ENCODE results near the gene DIP2C. TPM values are rescaled to one million over a fixed set of nuclear protein-coding genes. Genes with fewer than 3 reads are reported as not detected.

DIP2C gene
- polyA plus RNA-seq, 4 donors: 3.1 to 13.3 (median 4.7) TPM

DNA sequence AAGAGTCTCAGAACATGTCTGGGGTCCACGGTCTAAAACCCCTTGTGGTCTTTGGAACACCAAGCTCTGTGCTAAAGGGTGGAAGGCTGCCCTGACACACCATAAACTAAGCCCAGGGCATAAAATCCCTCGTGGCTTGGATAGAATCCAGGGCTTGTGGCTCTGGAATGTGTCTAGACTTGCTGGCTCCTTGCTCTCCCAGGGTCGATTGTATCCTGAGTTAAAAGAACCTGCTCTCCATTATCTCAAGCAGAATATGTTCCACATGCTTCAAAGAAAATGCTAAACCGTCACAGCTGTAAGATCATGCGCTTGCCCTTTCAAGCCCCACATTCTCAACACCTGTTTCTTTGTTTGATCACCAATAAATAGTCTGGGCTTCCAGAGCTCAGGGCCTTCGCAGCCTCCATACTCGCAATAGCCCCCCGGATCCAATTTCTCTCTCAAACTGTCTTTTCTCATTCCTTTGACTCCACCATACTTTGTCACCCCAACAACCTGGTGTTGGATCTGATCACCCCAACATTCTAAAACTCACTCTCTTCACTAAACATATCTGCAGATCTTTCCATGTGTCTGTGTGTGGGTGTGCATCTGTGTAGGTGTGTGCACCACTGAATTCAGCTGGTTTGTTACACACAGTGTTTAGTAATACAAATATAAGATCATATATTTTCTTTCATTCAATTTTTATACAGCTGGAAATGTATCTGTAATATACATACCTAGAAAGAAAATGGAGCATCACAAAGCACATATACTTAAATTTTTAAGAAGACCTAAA is 315.8 kb downstream of the DIP2C start:
- FAIRE-seq (no peak), DNase-seq (peak in 1 of 2 donors; percentile 76)
- Histone ChIP-seq H3K36me3 (ENCODE audit: control insufficient read depth in 3 of 3, insufficient read depth in 2 of 3, low read depth in 1 of 3, low read length in 3 of 3) (peaks cover 0 to 43% (median 0%) of the 10 kb centered on the region in 3 donors), H3K4me1 (ENCODE audit: control insufficient read depth in 3 of 3, insufficient read depth in 2 of 3, low read depth in 1 of 3, low read length in 2 of 3) (peaks cover 0 to 26% (median 0%) of the 10 kb centered on the region in 3 donors), H3K9me3 (ENCODE audit: control insufficient read depth in 2 of 2, insufficient read depth in 1 of 2, low read depth in 1 of 2, low read length in 1 of 2) (peaks cover 0 to 12% of the 10 kb centered on the region in 2 donors), H3K27ac (ENCODE audit: low read depth in 1 of 3, low read length in 2 of 3) (peak overlapping the region in 1 of 3 donors; percentile 79), H3K27me3 (ENCODE audit: control insufficient read depth in 3 of 3, insufficient read depth in 3 of 3, low read length in 3 of 3) (no peaks in the 10 kb centered on the region), H3K4me3 (ENCODE audit: low read depth in 1 of 3, low read length in 3 of 3) (no peak overlapping the region)
- WGBS, 3 donors: 37 to 65% (median 54%) methylated on average over 8 of the region's 8 CpGs

DNA sequence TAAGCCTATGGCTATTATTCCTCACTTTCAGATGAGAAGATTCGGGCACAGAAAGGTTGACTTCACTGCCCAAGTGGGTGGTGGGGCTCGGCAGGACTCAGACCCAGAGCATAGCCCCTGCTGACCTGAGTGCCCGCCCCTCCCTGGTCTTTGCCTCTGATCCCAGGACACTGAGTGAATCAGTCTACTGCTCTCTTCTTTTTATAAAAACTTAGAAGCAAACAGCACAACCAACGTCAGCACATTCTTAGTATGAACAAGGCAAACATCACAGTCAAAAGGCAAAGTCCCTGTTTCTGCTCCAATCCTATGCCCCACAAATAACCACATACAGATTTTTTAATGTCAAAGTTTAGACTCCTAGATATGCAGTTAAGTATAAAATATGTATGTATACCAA is 316.5 kb downstream of the DIP2C start:
- FAIRE-seq: no peak
- peaks cover 0 to 26% (median 0%) of the 10 kb centered on the region in 3 donors for H3K4me1 ChIP-seq (ENCODE audit: control insufficient read depth in 3 of 3, insufficient read depth in 2 of 3, low read depth in 1 of 3, low read length in 2 of 3)
- 79 to 89% (median 81%) methylated on average over 4 of the region's 4 CpGs for WGBS, 3 donors
- peak overlapping the region in 1 of 3 donors; percentile 79 for H3K27ac ChIP-seq (ENCODE audit: low read depth in 1 of 3, low read length in 2 of 3)
- H3K27me3 ChIP-seq (ENCODE audit: control insufficient read depth in 3 of 3, insufficient read depth in 3 of 3, low read length in 3 of 3): no peaks in the 10 kb centered on the region
- no peak overlapping the region for H3K4me3 ChIP-seq (ENCODE audit: low read depth in 1 of 3, low read length in 3 of 3)
- peaks cover 0 to 12% of the 10 kb centered on the region in 2 donors for H3K9me3 ChIP-seq (ENCODE audit: control insufficient read depth in 2 of 2, insufficient read depth in 1 of 2, low read depth in 1 of 2, low read length in 1 of 2)
- DNase-seq: peak in 1 of 2 donors; percentile 61
- H3K36me3 ChIP-seq (ENCODE audit: control insufficient read depth in 3 of 3, insufficient read depth in 2 of 3, low read depth in 1 of 3, low read length in 3 of 3): peaks cover 0 to 50% (median 0%) of the 10 kb centered on the region in 3 donors

DNA sequence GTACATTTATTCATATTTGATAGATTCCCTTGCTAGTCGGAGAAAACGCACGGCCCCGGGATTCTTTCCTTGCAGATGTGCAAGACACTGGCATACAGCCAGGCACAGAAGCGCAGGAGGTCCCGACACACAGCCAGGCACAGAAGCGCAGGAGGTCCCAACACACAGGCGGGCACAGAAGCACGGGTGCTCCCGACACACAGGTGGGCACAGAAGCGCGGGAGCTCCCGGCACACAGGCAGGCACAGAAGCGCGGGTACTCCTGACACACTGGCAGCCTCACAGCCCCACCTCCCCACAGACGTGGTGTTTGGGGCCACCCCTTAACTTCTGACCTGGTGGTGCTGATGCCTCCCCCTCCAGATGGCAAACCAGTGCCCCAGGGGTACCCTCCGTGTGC is 316.9 kb downstream of the DIP2C start:
- WGBS, 3 donors: 84 to 90% (median 85%) methylated on average over 17 of the region's 17 CpGs
- no peak for FAIRE-seq
- DNase-seq: no peak
- Histone ChIP-seq H3K4me3 (ENCODE audit: low read depth in 1 of 3, low read length in 3 of 3) (no peak overlapping the region), H3K27me3 (ENCODE audit: control insufficient read depth in 3 of 3, insufficient read depth in 3 of 3, low read length in 3 of 3) (no peaks in the 10 kb centered on the region), H3K4me1 (ENCODE audit: control insufficient read depth in 3 of 3, insufficient read depth in 2 of 3, low read depth in 1 of 3, low read length in 2 of 3) (peaks cover 0 to 26% (median 0%) of the 10 kb centered on the region in 3 donors), H3K27ac (ENCODE audit: low read depth in 1 of 3, low read length in 2 of 3) (peak overlapping the region in 1 of 3 donors; percentile 79), H3K9me3 (ENCODE audit: control insufficient read depth in 2 of 2, insufficient read depth in 1 of 2, low read depth in 1 of 2, low read length in 1 of 2) (peaks cover 0 to 12% of the 10 kb centered on the region in 2 donors), H3K36me3 (ENCODE audit: control insufficient read depth in 3 of 3, insufficient read depth in 2 of 3, low read depth in 1 of 3, low read length in 3 of 3) (peaks cover 0 to 51% (median 0%) of the 10 kb centered on the region in 3 donors)

DNA sequence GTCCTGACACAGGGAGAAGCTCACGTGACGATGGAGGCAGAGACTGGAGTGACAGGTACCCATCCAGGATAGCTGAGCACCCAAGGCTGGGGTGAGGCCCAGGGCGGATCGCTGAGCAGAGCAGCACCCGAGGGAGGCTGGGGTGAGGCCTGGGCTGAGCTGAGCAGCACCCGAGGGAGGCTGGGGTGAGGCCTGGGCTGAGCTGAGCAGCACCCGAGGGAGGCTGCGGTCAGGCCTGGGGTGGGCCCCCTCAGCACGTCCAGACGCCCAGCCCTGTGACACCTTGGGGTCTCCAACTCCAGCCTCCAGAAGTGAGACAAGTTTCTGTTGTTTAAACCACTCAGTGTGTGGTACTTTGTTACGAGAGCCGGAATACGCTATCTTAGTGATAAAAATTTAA is 318.0 kb downstream of the DIP2C start:
- no peak overlapping the region for H3K27ac ChIP-seq (ENCODE audit: low read depth in 1 of 3, low read length in 2 of 3)
- no peaks in the 10 kb centered on the region for H3K27me3 ChIP-seq (ENCODE audit: control insufficient read depth in 3 of 3, insufficient read depth in 3 of 3, low read length in 3 of 3)
- peaks cover 0 to 52% (median 0%) of the 10 kb centered on the region in 3 donors for H3K36me3 ChIP-seq (ENCODE audit: control insufficient read depth in 3 of 3, insufficient read depth in 2 of 3, low read depth in 1 of 3, low read length in 3 of 3)
- no peak for FAIRE-seq
- 85 to 86% (median 85%) methylated on average over 13 of the region's 13 CpGs for WGBS, 3 donors
- DNase-seq: no peak
- no peak overlapping the region for H3K4me3 ChIP-seq (ENCODE audit: low read depth in 1 of 3, low read length in 3 of 3)
- peaks cover 0 to 12% of the 10 kb centered on the region in 2 donors for H3K9me3 ChIP-seq (ENCODE audit: control insufficient read depth in 2 of 2, insufficient read depth in 1 of 2, low read depth in 1 of 2, low read length in 1 of 2)
- peaks cover 0 to 26% (median 0%) of the 10 kb centered on the region in 3 donors for H3K4me1 ChIP-seq (ENCODE audit: control insufficient read depth in 3 of 3, insufficient read depth in 2 of 3, low read depth in 1 of 3, low read length in 2 of 3)

DNA sequence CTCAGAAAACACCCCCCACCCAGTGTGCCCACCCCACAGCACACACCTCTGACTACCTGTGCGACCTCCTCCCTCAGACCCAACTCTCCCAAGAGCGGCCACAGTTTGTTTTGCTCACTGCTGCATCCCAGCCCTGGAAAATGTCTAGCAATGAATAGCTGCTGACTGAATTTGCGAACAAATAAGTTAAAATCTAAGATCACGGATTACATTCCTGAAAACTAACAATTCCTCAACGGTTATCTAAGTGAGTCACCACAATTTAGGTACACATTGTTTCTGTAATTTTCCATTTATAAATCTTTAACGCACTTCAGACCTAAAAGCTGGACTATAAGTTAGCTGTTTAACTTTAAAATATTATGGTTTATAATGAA is 319.0 kb downstream of the DIP2C start:
- Histone ChIP-seq H3K36me3 (ENCODE audit: control insufficient read depth in 3 of 3, insufficient read depth in 2 of 3, low read depth in 1 of 3, low read length in 3 of 3) (peaks cover 0 to 52% (median 0%) of the 10 kb centered on the region in 3 donors), H3K27ac (ENCODE audit: low read depth in 1 of 3, low read length in 2 of 3) (no peak overlapping the region), H3K9me3 (ENCODE audit: control insufficient read depth in 2 of 2, insufficient read depth in 1 of 2, low read depth in 1 of 2, low read length in 1 of 2) (peaks cover 0 to 7% of the 10 kb centered on the region in 2 donors), H3K4me1 (ENCODE audit: control insufficient read depth in 3 of 3, insufficient read depth in 2 of 3, low read depth in 1 of 3, low read length in 2 of 3) (peaks cover 0 to 31% (median 0%) of the 10 kb centered on the region in 3 donors), H3K4me3 (ENCODE audit: low read depth in 1 of 3, low read length in 3 of 3) (no peak overlapping the region), H3K27me3 (ENCODE audit: control insufficient read depth in 3 of 3, insufficient read depth in 3 of 3, low read length in 3 of 3) (no peaks in the 10 kb centered on the region)
- no peak for FAIRE-seq
- no peak for DNase-seq
- WGBS, 3 donors: 80 to 82% (median 81%) methylated on average over 6 of the region's 6 CpGs

DNA sequence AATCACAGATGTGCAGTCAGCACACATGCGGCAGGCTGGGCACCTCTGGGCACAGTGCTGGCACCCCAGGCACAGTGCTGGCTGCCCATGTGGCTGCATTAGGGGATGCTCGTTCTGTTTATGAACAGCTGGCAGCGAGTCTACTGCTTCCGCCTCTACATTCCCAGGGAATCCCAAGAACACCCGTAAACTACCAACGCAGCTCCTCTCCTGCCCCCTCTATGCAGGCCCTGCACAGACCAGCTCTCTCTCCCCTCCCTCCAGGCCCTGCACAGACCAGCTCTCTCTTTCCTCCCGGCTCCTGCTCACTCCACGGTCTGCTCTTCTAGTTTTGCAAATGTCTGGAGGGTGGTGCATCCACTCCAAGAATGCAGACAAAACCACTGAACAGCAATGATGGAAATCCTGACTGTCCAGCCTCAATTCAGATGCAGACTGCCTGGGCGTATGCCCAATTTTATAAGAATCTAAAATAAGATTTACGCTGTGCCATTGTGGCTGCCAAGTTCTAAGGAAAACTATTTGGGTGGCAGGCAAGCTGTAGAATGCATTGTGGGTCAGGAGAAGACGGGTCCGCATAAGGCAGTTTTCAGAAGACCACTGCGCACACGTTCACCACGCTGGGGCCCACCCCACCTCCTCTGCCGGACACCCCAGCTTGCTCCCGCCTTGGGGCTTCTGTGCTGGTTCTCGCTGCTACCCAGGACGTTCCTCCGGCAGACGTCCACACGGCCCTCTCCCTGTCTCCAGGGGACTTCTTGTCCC is 319.6 kb downstream of the DIP2C start:
- H3K4me1 ChIP-seq (ENCODE audit: control insufficient read depth in 3 of 3, insufficient read depth in 2 of 3, low read depth in 1 of 3, low read length in 2 of 3): peaks cover 0 to 36% (median 0%) of the 10 kb centered on the region in 3 donors
- no peak overlapping the region for H3K4me3 ChIP-seq (ENCODE audit: low read depth in 1 of 3, low read length in 3 of 3)
- no peak for FAIRE-seq
- 77 to 94% (median 93%) methylated on average over 22 of the region's 22 CpGs for WGBS, 3 donors
- peaks cover 0 to 1% of the 10 kb centered on the region in 2 donors for H3K9me3 ChIP-seq (ENCODE audit: control insufficient read depth in 2 of 2, insufficient read depth in 1 of 2, low read depth in 1 of 2, low read length in 1 of 2)
- no peak for DNase-seq
- H3K27ac ChIP-seq (ENCODE audit: low read depth in 1 of 3, low read length in 2 of 3): no peak overlapping the region
- H3K27me3 ChIP-seq (ENCODE audit: control insufficient read depth in 3 of 3, insufficient read depth in 3 of 3, low read length in 3 of 3): no peaks in the 10 kb centered on the region
- peaks cover 0 to 50% (median 0%) of the 10 kb centered on the region in 3 donors for H3K36me3 ChIP-seq (ENCODE audit: control insufficient read depth in 3 of 3, insufficient read depth in 2 of 3, low read depth in 1 of 3, low read length in 3 of 3)

DNA sequence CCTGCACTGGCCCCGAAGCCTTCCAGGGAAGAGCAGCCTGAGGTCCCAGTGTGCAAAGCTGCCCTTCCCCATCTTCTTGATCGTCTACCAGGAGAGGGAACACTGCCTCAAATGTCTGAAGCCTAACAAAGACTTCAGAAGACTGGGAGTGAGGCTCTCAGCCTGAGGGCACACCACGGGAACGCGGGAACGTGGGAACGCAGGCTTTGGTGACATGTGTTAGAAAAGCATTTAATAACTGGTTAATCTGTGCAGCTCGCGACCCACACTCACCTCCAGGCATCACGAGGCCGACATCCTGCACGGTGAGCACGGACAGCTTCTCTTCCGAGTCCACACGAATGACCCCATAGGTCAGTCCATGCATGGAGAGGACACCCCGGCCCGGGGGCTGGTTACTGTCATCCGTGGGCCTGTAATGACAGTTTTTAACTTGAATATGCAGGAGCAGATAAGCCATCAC is 320.2 kb downstream of the DIP2C start:
- H3K27ac ChIP-seq (ENCODE audit: low read depth in 1 of 3, low read length in 2 of 3): no peak overlapping the region
- no peak for DNase-seq

DNA sequence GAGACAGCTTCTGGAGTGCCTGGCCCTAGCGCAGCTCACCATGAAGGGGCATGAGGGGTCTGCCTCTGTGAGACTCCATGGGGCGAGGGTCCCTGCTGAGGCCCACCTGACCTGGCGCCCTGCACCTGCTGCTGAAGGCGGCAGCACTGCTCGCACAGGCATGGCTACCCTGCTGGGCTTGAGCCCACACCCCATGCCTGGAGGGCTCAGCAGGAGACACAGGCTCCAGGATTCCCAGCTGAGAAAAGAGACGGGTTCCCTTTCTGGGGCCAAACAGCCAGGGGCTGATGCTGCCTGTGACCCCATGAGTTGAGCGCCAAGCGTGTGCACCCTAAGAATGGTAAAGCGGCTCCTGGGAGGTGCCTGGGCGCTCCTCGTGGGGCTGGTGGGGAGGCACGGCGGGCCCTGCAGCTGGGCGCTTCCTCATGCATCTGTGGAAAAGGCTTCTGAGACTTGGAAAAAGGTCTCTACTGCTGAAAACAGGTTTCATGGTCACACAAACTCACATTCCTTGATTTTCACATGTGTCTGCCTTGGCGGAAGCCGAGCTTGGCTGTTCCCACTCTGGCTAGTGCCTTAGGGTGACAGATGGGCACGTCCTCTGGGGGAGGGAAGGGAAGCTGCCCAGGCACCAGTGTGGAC is 320.8 kb downstream of the DIP2C start:
- Histone ChIP-seq H3K4me1 (ENCODE audit: control insufficient read depth in 3 of 3, insufficient read depth in 2 of 3, low read depth in 1 of 3, low read length in 2 of 3) (peaks cover 0 to 31% (median 0%) of the 10 kb centered on the region in 3 donors), H3K4me3 (ENCODE audit: low read depth in 1 of 3, low read length in 3 of 3) (no peak overlapping the region), H3K9me3 (ENCODE audit: control insufficient read depth in 2 of 2, insufficient read depth in 1 of 2, low read depth in 1 of 2, low read length in 1 of 2) (no peaks in the 10 kb centered on the region), H3K27me3 (ENCODE audit: control insufficient read depth in 3 of 3, insufficient read depth in 3 of 3, low read length in 3 of 3) (no peaks in the 10 kb centered on the region), H3K36me3 (ENCODE audit: control insufficient read depth in 3 of 3, insufficient read depth in 2 of 3, low read depth in 1 of 3, low read length in 3 of 3) (peaks cover 0 to 52% (median 0%) of the 10 kb centered on the region in 3 donors), H3K27ac (ENCODE audit: low read depth in 1 of 3, low read length in 2 of 3) (no peak overlapping the region)
- 94 to 97% (median 96%) methylated on average over 17 of the region's 17 CpGs for WGBS, 3 donors
- DNase-seq (no peak), FAIRE-seq (no peak)

More for the DNA sequence above, 320.2 kb downstream of the DIP2C start:
- no peak for FAIRE-seq
- H3K9me3 ChIP-seq (ENCODE audit: control insufficient read depth in 2 of 2, insufficient read depth in 1 of 2, low read depth in 1 of 2, low read length in 1 of 2): no peaks in the 10 kb centered on the region
- peaks cover 0 to 52% (median 0%) of the 10 kb centered on the region in 3 donors for H3K36me3 ChIP-seq (ENCODE audit: control insufficient read depth in 3 of 3, insufficient read depth in 2 of 3, low read depth in 1 of 3, low read length in 3 of 3)
- H3K4me1 ChIP-seq (ENCODE audit: control insufficient read depth in 3 of 3, insufficient read depth in 2 of 3, low read depth in 1 of 3, low read length in 2 of 3): peaks cover 0 to 35% (median 0%) of the 10 kb centered on the region in 3 donors
- no peaks in the 10 kb centered on the region for H3K27me3 ChIP-seq (ENCODE audit: control insufficient read depth in 3 of 3, insufficient read depth in 3 of 3, low read length in 3 of 3)
- WGBS, 3 donors: 86 to 92% (median 89%) methylated on average over 18 of the region's 18 CpGs
- no peak overlapping the region for H3K4me3 ChIP-seq (ENCODE audit: low read depth in 1 of 3, low read length in 3 of 3)

Data from small intestine (tissue), 7 donors.